HG03439 (cell line): ENCODE results near the gene C9orf43.
"Not testable (repeated sequence)": the region's sequence is repeated elsewhere in the genome, so short reads cannot be mapped to it uniquely, and the experiment has no call there.

ENCODE experiments used
- ATAC-seq: cut with Tn5 transposase; IDR thresholded peaks from one replicate; pipeline ENCODE4 v1.9.1; 2021; ENCODE audit warnings: mild to moderate bottlenecking, moderate library complexity; ENCODE audit not compliant: unreplicated experiment

C9orf43 gene

DNA sequence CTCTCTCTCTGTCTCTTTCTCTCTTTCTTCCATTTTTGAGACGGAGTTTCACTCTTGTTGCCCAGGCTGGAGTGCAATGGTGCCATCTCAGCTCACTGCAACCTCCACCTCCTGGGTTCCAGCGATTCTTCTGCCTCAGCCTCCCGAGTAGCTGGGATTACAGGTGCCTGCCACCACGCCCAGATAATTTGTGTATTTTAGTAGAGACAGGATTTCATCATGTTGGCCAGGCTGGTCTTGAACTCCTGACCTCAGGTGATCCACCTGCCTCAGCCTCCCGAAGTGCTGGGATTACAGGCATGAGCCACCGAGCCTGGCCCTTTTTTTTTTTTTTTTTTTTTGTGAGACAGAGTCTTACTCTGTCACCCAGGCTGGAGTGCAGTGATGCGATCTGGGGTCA lies 29.1 kb upstream of the C9orf43 start:
- not testable (repeated sequence) for ATAC-seq

GRCh38 chr9:113381909-113382411 lies 28.6 kb upstream of the C9orf43 start:
- ATAC-seq: no peak

DNA sequence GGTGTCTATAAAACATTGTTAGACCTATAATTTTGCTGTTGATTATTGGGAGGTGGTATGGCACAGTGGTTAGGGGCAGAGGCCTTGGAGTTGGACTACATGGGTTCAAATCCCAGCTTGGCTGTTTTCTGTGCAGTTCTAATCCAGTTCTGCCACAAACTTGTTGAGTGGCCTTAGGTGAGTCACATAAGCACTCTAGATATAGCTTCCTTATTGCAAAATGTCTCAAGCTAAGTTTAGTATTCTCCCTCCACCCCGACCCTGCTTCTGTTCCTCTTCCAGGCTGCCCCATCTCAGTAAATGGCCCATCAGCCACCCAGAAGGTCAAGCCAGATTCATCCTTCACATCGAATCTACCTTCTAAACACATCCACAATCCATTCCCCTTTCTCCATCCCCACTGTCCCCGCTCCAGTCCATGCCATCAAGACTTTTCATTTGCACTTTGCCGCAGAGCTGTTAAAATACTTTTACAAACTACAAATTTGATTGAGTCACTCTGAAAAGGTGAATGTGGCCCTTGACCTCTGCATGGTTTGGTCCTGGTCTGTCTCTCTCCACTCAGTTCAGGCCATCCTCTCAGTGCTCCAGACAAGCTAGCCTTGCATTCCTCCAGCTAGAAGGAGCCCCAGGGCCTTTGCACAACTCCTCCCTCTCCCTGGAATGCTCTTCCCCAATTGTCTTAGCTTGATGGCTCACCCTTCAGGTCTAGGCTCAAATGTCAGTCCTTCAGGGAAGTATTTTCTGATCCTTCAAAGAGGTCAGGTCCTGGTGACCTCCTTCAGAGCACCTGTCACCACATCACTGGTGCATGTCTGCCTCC lies 23.8 kb upstream of the C9orf43 start:
- no peak for ATAC-seq

GRCh38 chr9:113387560-113388230 lies 22.9 kb upstream of the C9orf43 start:
- ATAC-seq: no peak

DNA sequence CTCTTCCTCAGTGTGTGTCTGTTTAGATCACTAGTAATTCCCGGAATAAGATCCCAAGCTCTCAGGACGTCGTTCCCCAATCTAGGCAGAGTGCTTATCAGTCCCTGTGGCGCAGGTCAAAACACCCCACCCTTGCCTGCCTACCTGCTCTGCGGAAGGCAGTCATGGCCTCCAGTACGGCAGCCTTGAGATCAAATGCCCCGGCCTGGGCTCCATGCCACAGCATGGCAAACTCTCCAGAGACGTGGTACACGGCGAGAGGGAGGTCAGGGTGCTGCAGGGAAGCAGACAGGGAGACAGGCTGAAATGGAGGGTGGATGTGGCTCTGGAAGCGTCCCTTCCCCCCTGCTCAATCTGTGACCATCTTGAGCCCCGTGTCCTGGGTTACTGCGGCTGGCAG lies 21.7 kb upstream of the C9orf43 start:
- ATAC-seq: no peak

GRCh38 chr9:113389451-113389850 lies 21.1 kb upstream of the C9orf43 start:
- no peak for ATAC-seq

DNA sequence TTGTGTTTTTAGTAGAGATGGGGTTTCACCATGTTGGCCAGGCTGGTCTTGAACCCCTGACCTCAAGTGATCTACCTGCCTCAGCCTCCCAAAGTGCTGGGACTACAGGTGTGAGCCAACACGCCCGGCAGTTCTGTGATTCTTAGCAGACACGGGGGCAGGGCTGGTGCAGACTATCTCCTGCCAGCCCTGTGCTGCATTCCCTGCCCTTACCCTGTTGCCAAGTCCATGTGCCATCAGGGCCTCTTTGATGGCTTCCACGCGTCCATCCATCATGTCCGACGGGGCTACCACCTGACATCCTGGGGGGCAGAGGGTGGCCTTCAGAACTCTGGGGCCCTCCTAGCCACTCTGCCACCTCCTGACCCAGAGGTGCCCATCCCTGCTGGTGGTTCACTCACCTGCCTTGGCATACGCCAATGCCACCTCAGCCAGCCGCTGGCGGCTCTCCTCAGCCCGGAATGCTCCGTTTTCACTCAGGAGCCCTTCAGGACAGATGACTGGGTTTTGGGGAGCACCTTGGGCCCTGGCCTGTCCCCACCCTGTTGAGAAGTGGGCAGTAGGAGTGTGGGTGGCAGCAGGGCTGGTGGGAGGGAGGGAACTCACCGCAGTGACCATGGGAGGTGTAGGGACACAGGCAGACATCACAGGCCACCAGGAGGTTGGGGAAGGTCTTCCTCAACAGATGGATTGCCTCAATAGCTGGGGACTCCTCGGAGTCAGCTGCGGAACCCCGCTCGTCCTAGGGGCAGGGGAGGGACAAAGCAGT lies 20.2 kb upstream of the C9orf43 start:
- ATAC-seq: no peak

DNA sequence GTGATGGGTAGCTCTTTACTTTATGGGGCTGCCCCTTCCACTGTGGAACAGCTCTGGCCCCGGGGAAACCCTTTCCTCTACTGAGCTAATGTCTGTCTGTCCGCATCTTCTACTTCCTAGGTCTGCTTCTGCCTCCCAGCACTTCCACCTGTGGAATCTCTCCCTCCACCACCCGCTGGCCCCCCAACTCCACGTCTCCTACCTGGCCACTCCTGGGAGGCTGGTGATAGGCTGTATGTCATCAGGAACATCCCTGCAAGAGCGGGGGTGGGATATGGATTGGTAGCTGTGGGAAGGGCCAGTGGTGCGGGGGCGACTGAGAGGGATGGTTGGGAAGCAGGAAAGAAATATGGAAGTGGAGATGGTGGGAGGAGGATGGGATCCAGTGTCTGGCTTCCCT lies 18.6 kb upstream of the C9orf43 start:
- no peak for ATAC-seq

- ATAC-seq: no peak
Observed at GRCh38 chr9:113393281-113393680, 17.3 kb upstream of the C9orf43 start.

DNA sequence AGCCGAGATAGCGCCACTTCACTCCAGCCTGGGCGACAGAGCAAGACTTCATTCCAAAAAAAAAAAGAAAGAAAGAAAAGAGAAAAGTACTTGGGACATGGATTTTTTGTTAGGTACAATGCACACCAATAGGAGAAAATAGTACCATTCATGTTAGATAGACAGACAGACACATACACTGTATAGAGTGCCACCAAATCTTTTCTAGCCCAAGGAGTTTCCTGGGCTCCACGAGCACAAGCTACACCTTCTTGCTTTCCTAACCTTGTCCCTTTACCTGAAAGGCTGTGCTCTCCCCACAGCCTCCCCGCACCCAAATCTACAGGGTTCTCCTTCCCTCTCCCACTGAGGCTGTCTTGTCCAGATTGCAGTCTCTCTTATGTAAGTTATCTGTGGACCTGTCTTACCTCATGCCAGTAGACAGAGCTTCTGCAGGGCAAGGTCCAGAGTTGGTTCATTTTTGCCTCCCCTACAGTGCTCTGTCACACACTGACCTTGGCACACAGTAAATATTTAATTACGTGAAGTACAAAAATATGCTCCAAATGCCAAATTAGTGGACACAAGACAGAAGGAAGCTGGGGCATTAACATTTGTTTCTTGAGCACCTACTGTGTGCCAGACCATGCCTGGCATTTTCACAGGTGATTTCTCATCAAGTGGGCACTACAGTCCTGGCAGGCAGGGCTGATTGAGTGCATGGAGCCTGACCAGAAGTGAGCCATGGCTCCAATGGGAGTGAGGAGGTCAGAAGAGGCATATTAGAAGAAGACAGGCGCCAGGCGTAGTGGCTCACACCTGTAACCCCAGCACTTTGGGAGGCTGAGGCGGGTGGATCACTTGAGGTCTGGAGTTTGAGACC lies 15.3 kb upstream of the C9orf43 start:
- ATAC-seq: no peak

- no peak for ATAC-seq
Observed at GRCh38 chr9:113397203-113397631, 13.3 kb upstream of the C9orf43 start.

GRCh38 chr9:113398796-113399195 lies 11.8 kb upstream of the C9orf43 start:
- ATAC-seq: no peak

DNA sequence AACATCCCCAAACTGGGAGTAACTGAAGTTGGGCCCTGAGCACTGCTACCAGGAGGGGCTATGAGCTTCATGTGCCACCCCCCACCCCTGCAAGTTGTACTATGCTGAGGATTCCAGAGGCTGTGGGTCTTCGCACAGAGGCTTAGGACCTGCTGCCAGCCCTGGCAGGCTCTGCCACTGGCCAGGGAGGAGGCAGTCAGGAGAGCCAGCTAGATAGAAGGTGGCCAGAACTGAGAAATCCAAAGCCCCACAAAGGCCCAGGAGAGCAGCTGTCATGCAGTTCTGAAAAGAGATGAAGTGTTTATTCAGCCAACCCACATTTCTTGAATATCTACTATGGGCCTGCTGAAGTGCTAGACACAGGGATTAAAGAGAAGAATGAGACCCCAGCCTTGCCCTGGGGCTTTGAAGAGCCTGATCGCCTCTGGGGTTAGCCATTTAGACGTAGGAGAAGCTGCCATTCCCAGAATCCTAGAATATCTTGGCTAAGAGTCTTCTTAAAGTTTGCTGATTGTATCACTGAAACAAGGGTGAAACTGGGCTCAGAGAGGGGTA lies 10.8 kb upstream of the C9orf43 start:
- no peak for ATAC-seq

DNA sequence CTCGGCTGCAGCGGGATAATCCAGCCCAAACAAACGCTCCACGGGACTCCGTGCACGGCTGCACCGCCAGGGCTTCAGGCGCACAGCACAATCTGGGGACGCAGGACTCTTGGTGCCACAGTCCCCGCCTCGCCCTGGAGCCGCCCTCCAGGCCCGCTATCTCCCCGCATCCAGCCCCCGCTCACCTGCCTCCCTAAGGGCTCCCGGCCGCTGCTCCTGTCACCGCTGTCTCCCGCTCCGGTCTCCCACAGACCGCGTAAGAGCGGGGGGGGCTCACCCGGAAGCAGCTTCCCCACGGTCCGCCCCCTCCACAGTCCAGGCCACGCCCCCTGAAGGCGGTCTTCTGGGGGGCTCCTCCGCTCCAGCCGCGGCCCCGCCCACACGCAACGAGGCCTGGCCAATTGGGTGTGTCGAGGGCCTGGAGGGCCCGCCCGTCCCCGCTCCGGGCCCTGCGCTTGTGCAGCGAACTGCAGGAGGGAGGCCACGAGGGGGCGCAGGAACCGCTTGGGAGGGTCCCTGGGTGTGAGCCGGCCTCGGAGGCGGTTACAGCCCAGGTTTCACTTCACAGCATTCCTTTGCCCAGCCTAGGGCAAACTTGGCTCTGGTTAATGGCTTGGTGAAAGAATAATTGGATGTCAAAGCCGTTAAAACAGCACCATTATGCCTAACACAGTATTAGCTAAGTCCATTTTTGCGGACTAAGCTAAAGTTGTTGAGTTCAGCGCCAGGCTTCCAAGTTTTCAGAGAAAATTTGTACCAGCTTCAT lies 9.3 kb upstream of the C9orf43 start, which contains the start of gene ALAD:
TSS of gene ALAD (minus strand) at position 258 of the 766 bp plus-strand sequence. CDS start 7,725 bp downstream, outside the sequence.
- ATAC-seq: peak; percentile 98

DNA sequence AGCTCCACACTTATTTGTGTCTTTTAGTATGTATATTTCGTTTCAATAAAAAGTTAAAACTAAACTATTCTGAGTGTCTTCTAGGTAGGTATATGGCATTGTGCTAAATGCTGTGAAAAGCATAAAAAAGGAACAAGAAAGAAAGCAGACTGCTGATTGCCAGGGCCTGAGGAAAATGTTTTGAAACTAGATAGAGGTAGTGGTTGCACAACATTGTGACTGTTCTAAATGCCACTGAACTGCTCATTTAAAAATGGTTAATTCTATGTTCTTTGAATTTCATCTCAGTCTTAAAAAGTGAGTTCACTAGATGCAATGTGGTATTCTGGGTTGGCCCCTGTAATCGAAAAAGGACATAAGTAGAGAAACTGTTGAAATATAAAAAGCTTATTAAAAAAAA lies 6.9 kb upstream of the C9orf43 start:
- ATAC-seq: no peak

DNA sequence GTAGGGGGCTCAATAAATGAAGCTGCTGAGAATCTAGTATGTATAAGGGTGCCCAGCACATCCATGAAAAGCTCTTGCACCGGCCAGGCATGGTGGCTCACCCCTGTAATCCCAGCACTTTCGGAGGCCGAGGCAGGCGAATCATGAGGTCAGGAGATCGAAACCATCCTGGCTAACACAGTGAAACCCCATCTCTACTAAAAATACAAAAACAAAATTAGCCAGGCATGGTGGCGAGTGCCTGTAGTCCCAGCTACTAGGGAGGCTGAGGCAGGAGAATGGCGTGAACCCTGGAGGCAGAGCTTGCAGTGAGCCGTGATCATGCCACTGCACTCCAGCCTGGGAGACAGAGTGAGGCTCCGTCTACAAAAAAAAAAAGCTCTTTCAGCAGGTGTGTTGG lies 4.2 kb upstream of the C9orf43 start:
- not testable (repeated sequence) for ATAC-seq

GRCh38 chr9:113406873-113407511 lies 3.6 kb upstream of the C9orf43 start:
- peak; percentile 25 for ATAC-seq

GRCh38 chr9:113409481-113409880 lies 1.1 kb upstream of the C9orf43 start:
- ATAC-seq: no peak

DNA sequence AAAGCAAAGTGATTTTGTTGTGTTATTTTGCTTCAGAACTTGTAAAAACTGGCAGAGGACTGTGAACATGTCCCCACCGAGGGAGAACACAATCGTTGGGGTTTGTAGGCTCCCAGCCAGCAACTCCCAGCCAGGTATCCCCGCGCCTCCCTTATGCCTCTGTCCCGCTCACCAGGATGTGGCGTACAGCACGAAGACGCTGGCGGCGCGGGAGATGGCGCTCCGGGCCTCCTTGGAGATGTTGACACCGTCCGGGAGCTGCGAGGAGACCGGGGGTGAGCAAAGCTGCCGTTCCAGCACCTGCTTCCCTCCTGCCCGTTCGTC lies 702 bp upstream of the C9orf43 start:
- ATAC-seq: peak; percentile 6
